ENCODE data around the gene NABP2.
A peak's percentile ranks its signal among the peaks of the same experiment; 100 is the strongest.
"Not testable (repeated sequence)": the region's sequence is repeated elsewhere in the genome, so short reads cannot be mapped to it uniquely, and the experiment has no call there.

Gene NABP2

DNA sequence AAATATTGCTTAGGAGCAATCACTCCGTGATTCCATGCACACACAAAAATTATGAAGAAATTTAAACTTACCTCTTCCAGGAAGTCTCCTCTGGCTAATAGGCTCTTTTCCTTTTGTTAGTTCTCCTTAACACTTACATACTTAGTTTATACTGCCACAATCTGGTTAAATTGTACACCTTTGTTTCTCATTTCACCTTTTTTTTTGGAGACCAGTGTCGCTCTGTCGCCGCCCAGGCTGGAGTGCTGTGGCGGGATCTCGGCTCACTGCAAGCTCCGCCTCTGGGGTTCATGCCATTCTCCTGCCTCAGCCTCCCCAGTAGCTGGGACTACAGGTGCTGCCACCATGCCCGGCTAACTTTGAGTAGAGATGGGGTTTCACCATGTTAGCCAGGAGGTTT, 36.2 kb downstream of the NABP2 start:
- TF ChIP-seq, protein P1, sequence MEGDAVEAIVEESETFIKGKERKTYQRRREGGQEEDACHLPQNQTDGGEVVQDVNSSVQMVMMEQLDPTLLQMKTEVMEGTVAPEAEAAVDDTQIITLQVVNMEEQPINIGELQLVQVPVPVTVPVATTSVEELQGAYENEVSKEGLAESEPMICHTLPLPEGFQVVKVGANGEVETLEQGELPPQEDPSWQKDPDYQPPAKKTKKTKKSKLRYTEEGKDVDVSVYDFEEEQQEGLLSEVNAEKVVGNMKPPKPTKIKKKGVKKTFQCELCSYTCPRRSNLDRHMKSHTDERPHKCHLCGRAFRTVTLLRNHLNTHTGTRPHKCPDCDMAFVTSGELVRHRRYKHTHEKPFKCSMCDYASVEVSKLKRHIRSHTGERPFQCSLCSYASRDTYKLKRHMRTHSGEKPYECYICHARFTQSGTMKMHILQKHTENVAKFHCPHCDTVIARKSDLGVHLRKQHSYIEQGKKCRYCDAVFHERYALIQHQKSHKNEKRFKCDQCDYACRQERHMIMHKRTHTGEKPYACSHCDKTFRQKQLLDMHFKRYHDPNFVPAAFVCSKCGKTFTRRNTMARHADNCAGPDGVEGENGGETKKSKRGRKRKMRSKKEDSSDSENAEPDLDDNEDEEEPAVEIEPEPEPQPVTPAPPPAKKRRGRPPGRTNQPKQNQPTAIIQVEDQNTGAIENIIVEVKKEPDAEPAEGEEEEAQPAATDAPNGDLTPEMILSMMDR (IDR thresholded peaks at IDR 0.05; ENCODE audit: insufficient read depth, low read depth, low read length, missing control alignments), result no peak
- no peak overlapping the region for H3K4me3 ChIP-seq (ENCODE audit: low read depth, low read length)
- no peak for DNase-seq (ENCODE audit: low read depth)

DNA sequence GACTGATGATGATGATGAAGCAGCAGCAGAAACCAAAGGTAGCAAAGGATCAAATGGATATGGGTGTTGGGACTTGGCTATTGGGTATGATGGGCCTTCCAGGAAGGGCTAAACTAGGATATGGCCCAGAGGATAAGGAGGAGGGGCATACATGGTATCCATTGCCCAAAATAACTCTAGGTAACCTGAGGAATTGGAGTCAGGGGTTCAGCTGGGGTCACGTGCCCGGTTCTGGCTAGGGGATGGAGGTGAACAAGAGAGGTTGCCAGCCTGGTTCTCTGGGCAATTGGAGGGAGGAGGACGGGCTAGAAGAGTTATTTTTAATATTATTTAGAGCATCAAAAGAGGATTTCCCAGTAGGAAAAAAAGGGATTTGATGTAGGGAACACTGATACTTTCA, 36.8 kb downstream of the NABP2 start:
- no peak for DNase-seq (ENCODE audit: low read depth)
- H3K4me3 ChIP-seq (ENCODE audit: low read depth, low read length), result no peak overlapping the region
- TF ChIP-seq, protein P1 (IDR thresholded peaks at IDR 0.05; ENCODE audit: insufficient read depth, low read depth, low read length, missing control alignments), result no peak

DNA sequence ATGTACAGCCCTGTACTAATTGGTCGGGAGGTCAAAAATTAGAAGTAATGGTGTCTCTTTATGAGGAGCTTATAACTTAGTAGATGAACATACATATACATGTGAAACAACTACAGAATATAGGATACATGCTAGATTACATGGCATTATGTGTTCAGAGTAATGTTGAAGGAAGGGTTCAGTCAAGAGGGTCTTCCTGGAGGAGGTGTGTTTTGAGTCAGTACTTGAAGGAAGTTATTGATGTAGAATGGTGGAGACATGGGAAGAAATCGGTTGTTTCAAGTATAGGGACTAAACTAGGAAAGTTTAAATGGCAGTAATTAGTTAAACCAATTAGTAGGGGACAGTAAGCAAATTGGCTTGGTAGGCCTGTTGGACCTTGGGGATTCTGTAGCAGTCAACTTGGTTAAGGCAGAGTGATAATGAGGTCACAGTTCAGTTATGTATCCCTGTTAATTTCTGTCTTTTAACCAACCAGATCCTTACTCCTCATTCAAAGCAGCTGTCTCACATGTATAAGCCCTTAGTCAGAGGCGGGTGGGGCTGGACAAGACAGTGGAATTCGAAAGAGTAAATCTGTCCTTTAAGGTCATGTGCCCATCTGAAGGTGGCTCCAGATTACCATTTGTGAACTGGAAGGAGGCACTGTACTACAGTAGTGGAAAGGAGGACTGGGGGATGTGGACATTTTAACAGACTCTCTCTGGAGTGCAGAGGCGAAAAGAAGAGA, 37.5 kb downstream of the NABP2 start:
- no peak for DNase-seq (ENCODE audit: low read depth)
- no peak overlapping the region for H3K4me3 ChIP-seq (ENCODE audit: low read depth, low read length)
- TF ChIP-seq, protein P1 (IDR thresholded peaks at IDR 0.05; ENCODE audit: insufficient read depth, low read depth, low read length, missing control alignments), result no peak

DNA sequence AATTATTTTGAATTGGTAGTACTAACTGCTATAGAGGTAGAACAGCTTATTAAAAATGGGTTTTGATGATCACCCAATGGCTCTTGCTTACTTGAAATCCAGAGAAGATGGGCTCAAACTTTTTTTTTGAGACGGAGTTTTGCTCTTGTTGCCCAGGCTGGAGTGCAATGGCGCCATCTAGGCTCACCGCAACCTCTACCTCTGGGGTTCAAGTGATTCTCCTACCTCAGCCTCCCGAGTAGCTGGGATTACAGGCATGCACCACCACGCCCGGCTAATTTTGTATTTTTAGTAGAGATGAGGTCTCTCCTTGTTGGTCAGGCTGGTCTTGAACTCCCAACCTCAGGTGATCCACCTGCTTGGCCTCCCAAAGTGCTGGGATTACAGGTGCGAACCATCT, 38.8 kb downstream of the NABP2 start:
- not testable (repeated sequence) for H3K4me3 ChIP-seq (ENCODE audit: low read depth, low read length); DNase-seq (ENCODE audit: low read depth)

DNA sequence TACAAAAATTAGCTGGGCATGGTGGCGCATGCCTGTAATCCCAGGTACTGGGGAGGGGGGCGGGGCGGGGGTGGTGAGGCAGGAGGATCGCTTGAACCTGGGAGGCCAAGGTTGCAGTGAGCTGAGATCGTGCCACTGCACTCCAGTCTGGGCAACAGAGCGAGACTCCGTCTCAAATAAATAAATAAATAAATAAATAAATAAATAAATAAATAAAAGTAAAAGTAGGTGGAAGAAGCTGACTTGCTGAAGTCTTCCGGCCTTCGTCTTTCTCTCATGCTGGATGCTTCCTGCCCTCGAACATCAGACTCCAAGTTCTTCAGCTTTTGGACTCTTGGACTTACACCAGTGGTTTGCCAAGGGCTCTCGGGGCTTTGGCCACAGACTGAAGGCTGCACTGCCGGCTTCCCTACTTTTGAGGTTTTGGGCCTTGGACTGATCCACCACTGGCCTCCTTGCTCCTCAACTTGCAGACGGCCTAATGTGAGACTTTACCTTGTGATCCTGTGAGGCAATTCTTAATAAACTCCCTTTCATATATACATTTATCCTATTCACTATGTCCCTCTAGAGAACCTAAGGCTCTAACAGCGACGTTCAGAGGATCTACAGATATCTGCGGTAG, 42.0 kb downstream of the NABP2 start:
- DNase-seq (ENCODE audit: low read depth), result not testable (repeated sequence)

DNA sequence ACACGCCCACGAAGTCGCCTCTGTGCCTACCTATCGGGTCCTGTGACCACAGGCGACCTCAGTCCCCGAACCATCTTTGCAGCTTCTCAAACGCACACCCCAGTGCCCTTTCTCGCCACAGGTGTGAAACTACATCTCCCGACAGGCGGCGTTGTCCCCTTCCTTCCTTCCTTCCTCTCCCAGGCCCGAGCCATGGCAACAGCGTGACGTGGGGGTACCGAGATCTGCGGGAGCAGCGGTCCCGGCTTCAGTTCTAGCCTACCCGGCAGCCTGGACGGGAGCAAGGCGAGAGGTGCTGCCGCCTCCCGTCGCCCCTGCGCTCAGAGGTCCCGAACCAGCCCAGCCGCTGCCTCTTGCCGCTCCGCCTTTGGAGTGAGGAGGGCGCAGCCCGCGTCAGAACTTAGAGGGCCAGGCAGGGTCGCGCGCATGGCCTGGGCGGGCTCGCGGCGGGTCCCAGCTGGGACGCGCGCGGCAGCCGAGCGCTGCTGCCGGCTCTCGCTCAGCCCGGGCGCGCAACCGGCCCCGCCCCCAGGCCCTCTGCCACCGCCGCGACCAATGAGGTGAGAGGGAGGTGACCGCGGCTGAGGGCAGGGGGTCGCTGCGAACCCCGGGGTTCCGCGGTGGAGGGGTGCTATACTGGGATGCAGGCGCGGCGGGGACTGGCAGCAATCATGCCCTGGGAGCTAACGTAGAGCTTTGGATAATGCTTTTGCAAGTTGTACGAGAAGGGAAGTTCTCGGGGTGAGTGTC, 42.7 kb downstream of the NABP2 start, which contains the start of gene COQ10A:
TSS of gene COQ10A (plus strand) at position 250 of the 750 bp plus-strand sequence. CDS start at position 427, 177 bp downstream.
- H3K4me3 ChIP-seq (ENCODE audit: low read depth, low read length), result peak within 1 kb of the TSS; percentile 65
- DNase-seq (ENCODE audit: low read depth), result peak; percentile 89
- TF ChIP-seq, protein P1 (IDR thresholded peaks at IDR 0.05; ENCODE audit: insufficient read depth, low read depth, low read length, missing control alignments), result peak; percentile 56

More for the DNA sequence above, 42.0 kb downstream of the NABP2 start:
- H3K4me3 ChIP-seq (ENCODE audit: low read depth, low read length), result peak overlapping the region; percentile 65

DNA sequence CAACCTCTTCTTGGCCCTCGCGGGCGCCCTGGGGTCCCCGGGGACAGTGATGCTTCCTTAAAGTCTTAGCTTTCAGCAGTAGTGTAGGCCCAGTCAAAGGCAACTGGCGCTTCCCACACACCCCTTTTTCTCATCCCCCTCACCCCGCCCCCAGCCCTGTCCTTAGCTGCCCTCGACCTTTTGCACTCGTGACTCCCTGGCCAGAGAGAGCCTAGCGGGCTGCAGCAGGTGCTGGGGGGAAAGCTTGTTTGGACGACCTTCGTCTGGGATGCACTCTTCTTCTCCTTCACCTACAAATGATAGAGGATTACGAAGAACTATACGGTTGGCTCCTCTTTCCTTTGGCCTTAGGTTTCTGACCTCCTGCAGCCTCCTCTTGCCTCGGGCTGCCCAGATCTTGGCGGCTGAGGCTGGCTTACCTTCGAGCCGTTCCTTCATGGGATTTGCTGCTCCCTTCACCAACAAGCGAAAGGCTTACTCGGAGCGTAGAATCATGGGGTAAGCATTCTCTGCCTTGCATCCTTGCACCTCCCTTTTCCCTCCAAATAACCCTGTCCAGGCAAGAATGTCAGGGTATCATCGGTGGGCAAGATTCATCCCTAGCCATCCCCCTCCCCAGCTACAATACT, 43.4 kb downstream of the NABP2 start:
- peak overlapping the region; percentile 65 for H3K4me3 ChIP-seq (ENCODE audit: low read depth, low read length)
- TF ChIP-seq, protein P1 (IDR thresholded peaks at IDR 0.05; ENCODE audit: insufficient read depth, low read depth, low read length, missing control alignments), result no peak
- peak; percentile 21 for DNase-seq (ENCODE audit: low read depth)

Measured in GM12865 (cell line).